Measurements from ENCODE around the gene SHOC2.

The SHOC2 gene

GRCh38 chr10:110967645-110968044 is 48.2 kb downstream of the SHOC2 start:
- no peaks in the 10 kb centered on the region for H3K9me3 Mint-ChIP-seq
- H3K4me3 Mint-ChIP-seq, result no peak overlapping the region
- H3K27ac Mint-ChIP-seq, result no peak overlapping the region
- peaks cover 36 to 54% of the 10 kb centered on the region in 2 donors for H3K4me1 Mint-ChIP-seq (ENCODE audit: low read depth in 2 of 2)
- DNase-seq (no peak), ATAC-seq (replicated peaks) (no peak)
- peaks cover 8% of the 10 kb centered on the region for H3K36me3 Mint-ChIP-seq (ENCODE audit: insufficient read depth)
- H3K27me3 Mint-ChIP-seq, result no peaks in the 10 kb centered on the region

DNA sequence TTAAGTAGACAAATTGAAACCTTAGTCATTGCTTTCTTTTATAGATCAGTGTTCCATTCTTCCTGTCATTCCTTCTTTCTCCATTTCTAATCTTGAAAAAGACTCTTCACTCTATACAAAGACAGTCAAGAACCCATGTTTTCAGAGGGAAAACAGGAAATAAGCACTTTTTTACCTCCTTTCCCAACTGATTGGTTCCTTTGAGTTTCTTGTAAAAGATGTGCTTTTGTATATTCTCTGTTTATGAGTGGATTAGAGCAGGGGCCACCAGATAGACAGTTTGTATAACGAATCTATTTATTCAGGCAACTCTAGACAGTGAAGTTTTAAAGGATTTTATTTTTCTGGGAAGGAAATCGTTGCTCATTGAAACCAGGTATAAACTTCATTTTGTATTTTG is 49.8 kb downstream of the SHOC2 start:
- H3K4me1 Mint-ChIP-seq (ENCODE audit: low read depth in 2 of 2), result peaks cover 31 to 54% of the 10 kb centered on the region in 2 donors
- H3K4me3 Mint-ChIP-seq, result no peak overlapping the region
- no peaks in the 10 kb centered on the region for H3K27me3 Mint-ChIP-seq
- ATAC-seq (replicated peaks), result no peak
- H3K9me3 Mint-ChIP-seq, result no peaks in the 10 kb centered on the region
- DNase-seq, result no peak
- peak overlapping the region in 1 of 2 donors; percentile 29 for H3K27ac Mint-ChIP-seq
- peaks cover 9% of the 10 kb centered on the region for H3K36me3 Mint-ChIP-seq (ENCODE audit: insufficient read depth)

DNA sequence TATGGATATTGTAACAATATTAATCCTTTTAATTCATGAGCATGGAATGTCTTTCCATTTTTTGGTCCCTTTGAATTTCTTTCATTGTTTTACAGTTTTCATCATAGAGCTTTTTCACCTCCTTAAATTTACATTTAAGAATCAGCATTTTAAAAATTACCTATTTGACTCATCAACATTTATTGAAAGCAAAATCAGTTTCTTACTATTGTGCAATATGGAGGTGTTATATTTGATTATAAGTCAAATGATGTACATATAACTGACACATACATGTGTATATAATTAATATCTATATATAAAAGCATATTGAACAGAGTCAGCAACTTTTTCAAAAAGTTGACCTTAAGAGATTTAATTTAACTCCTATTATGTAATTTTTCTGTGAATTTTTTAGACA is 52.2 kb downstream of the SHOC2 start:
- H3K4me1 Mint-ChIP-seq (ENCODE audit: low read depth in 2 of 2), result peaks cover 28 to 54% of the 10 kb centered on the region in 2 donors
- peaks cover 7% of the 10 kb centered on the region for H3K36me3 Mint-ChIP-seq (ENCODE audit: insufficient read depth)
- ATAC-seq (replicated peaks), result no peak
- H3K9me3 Mint-ChIP-seq, result no peaks in the 10 kb centered on the region
- no peak overlapping the region for H3K27ac Mint-ChIP-seq
- no peaks in the 10 kb centered on the region for H3K27me3 Mint-ChIP-seq
- DNase-seq, result no peak
- H3K4me3 Mint-ChIP-seq, result no peak overlapping the region

DNA sequence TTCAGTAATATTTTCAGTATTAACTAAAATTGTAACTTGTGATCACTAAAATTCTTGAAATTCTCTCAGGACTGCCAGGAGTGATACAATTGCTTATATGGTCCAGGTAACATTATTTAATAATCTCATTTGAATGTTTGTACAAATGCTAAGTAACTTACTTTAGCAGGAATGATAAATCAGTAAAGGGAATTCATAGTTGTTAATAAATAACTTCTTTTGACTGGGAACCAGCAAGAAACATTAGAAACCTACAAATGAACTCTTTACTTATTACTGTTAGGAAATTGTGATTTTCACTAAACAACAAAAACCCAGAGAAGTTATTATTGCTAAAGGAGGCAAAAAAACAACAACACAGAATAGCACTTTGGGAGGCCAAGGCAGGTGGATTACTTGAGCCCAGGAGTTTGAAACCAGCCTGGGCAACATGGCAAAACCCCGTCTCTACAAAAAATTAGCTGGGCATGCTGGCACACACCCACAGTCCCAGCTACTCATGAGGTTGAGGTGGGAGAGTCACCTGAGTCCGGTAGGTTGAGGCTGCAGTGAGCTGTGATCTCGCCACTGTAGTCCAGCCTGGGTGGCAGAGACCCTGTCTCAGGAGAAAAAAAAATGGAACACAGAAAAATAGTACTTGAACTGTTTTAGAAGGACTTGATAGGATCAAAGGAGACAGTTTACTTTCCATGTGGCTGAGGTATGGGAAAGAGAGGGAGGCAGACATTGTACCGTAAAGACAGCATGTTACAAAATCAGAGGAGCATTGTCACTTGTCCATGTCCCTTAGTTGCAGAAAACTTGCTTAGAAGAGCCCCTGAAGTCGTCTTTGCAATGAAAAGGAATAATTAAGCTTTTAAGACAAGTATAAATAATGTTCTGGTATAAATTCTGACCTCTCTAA is 53.1 kb downstream of the SHOC2 start:
- Mint-ChIP-seq H3K36me3 (ENCODE audit: insufficient read depth) (peaks cover 7% of the 10 kb centered on the region), H3K4me1 (ENCODE audit: low read depth in 2 of 2) (peaks cover 30 to 60% of the 10 kb centered on the region in 2 donors), H3K4me3 (peak overlapping the region in 1 of 2 donors; percentile 19), H3K27ac (peak overlapping the region in 1 of 2 donors; percentile 59), H3K27me3 (no peaks in the 10 kb centered on the region), H3K9me3 (no peaks in the 10 kb centered on the region)
- no peak for ATAC-seq (replicated peaks)
- no peak for DNase-seq

DNA sequence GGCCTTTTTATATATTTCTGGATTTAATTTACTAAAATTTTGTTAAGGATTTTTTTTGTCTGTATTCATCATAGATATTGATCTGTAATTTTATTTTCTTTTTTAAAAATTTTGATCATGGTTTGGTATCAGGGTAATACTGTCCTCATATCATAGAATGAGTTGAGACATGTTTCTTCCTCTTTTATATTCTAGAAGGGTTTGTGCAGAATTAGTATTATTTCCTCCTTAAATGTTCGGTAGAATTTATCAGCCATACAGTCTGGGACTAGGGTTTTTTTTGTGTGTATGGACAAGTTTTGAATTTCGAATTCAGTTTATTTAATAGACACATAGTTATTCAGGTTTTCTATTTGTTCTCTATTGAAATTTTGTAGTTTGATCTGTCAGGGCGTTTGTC is 54.0 kb downstream of the SHOC2 start:
- no peaks in the 10 kb centered on the region for H3K9me3 Mint-ChIP-seq
- peaks cover 34 to 66% of the 10 kb centered on the region in 2 donors for H3K4me1 Mint-ChIP-seq (ENCODE audit: low read depth in 2 of 2)
- H3K27me3 Mint-ChIP-seq, result no peaks in the 10 kb centered on the region
- H3K36me3 Mint-ChIP-seq (ENCODE audit: insufficient read depth), result peaks cover 7% of the 10 kb centered on the region
- no peak for DNase-seq
- H3K27ac Mint-ChIP-seq, result no peak overlapping the region
- no peak overlapping the region for H3K4me3 Mint-ChIP-seq
- no peak for ATAC-seq (replicated peaks)

GRCh38 chr10:110976577-110976976 is 57.2 kb downstream of the SHOC2 start:
- DNase-seq (no peak), ATAC-seq (replicated peaks) (no peak)
- no peaks in the 10 kb centered on the region for H3K27me3 Mint-ChIP-seq
- peaks cover 36 to 68% of the 10 kb centered on the region in 2 donors for H3K4me1 Mint-ChIP-seq (ENCODE audit: low read depth in 2 of 2)
- H3K27ac Mint-ChIP-seq, result peak overlapping the region in 1 of 2 donors; percentile 7
- peaks cover 7% of the 10 kb centered on the region for H3K36me3 Mint-ChIP-seq (ENCODE audit: insufficient read depth)
- no peaks in the 10 kb centered on the region for H3K9me3 Mint-ChIP-seq
- no peak overlapping the region for H3K4me3 Mint-ChIP-seq

- Mint-ChIP-seq H3K4me1 (ENCODE audit: low read depth in 2 of 2) (peaks cover 31 to 62% of the 10 kb centered on the region in 2 donors), H3K27ac (peak overlapping the region in 1 of 2 donors; percentile 16), H3K27me3 (no peaks in the 10 kb centered on the region), H3K9me3 (no peaks in the 10 kb centered on the region), H3K4me3 (no peak overlapping the region), H3K36me3 (ENCODE audit: insufficient read depth) (peaks cover 5% of the 10 kb centered on the region)
- no peak for DNase-seq
- no peak for ATAC-seq (replicated peaks)
Measured at GRCh38 chr10:110977662-110978061, 58.3 kb downstream of the SHOC2 start.

DNA sequence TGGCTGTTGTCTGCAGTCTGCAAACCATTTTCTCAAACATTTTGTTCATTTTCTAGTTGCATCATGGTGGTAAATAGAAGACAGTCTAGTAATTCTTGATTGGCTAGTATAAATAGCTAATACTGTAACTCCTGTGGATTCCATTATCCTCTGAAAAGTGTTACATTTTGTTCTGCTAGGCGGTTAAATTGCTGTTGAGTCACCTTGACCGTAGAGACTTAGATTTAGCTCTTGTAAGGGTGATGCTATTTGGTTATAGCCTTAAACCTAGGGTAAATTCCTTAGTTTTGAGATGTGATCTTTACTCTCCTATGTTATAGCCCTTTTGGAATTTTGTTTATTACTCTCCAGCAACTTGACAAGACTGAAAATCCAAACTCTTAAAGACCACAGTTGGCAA is 58.8 kb downstream of the SHOC2 start:
- Mint-ChIP-seq H3K27me3 (no peaks in the 10 kb centered on the region), H3K36me3 (ENCODE audit: insufficient read depth) (peaks cover 4% of the 10 kb centered on the region), H3K27ac (peak overlapping the region in 1 of 2 donors; percentile 16), H3K4me1 (ENCODE audit: low read depth in 2 of 2) (peaks cover 29 to 63% of the 10 kb centered on the region in 2 donors), H3K9me3 (no peaks in the 10 kb centered on the region), H3K4me3 (no peak overlapping the region)
- DNase-seq (no peak), ATAC-seq (replicated peaks) (no peak)

GRCh38 chr10:110979611-110980010 is 60.2 kb downstream of the SHOC2 start:
- ATAC-seq (replicated peaks), result no peak

DNA sequence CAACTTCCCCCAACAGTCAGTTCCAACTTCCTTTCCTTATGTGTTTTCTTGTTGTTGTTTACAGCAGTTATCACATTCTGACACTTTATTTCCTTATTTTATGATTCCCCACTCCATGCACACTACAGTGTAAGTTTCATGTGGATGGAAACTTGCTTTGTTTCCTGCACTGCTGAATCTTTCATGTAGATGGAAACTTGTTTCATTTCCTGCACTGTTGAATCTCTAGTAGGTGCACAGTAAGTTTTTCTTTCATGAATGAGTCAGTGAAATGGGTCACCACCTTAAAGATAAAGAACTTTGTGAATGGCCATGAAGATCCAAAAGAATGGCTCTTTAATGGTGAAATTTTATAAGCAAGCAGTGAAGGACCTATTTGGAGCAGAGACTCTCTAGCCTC is 61.4 kb downstream of the SHOC2 start:
- ATAC-seq (replicated peaks) (no peak), DNase-seq (no peak)
- no peaks in the 10 kb centered on the region for H3K27me3 Mint-ChIP-seq
- peak overlapping the region in 1 of 2 donors; percentile 35 for H3K4me3 Mint-ChIP-seq
- H3K9me3 Mint-ChIP-seq, result no peaks in the 10 kb centered on the region
- peaks cover 31 to 59% of the 10 kb centered on the region in 2 donors for H3K4me1 Mint-ChIP-seq (ENCODE audit: low read depth in 2 of 2)
- peak overlapping the region; percentile 2 to 55 for H3K27ac Mint-ChIP-seq
- H3K36me3 Mint-ChIP-seq (ENCODE audit: insufficient read depth), result peaks cover 3% of the 10 kb centered on the region

More at GRCh38 chr10:110979611-110980010, 60.2 kb downstream of the SHOC2 start:
- Mint-ChIP-seq H3K27me3 (no peaks in the 10 kb centered on the region), H3K4me1 (ENCODE audit: low read depth in 2 of 2) (peaks cover 31 to 62% of the 10 kb centered on the region in 2 donors), H3K36me3 (ENCODE audit: insufficient read depth) (peaks cover 4% of the 10 kb centered on the region), H3K27ac (peak overlapping the region in 1 of 2 donors; percentile 55), H3K9me3 (no peaks in the 10 kb centered on the region), H3K4me3 (no peak overlapping the region)
- no peak for DNase-seq

DNA sequence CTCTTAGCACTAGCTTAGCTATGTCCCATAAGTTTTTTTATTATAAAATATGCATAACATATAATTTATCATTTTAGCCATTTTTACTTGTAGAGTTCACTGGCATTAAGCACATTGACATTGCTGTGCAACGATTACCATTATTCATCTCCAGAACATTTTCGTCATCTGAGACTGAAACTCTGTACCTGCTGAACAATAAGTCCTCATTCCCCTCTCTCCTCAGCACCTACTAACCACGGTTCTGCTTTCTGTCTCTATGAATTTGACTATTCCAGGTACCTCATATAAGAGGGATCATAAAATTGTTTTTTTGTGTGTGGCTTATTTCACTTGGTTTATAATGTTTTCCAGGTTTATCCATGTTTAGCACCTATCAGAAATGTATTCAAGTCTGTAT is 64.1 kb downstream of the SHOC2 start:
- DNase-seq (no peak), ATAC-seq (replicated peaks) (no peak)
- Mint-ChIP-seq H3K36me3 (ENCODE audit: insufficient read depth) (peaks cover 9% of the 10 kb centered on the region), H3K4me1 (ENCODE audit: low read depth in 2 of 2) (peaks cover 24 to 40% of the 10 kb centered on the region in 2 donors), H3K27ac (no peak overlapping the region), H3K4me3 (no peak overlapping the region), H3K27me3 (no peaks in the 10 kb centered on the region), H3K9me3 (no peaks in the 10 kb centered on the region)

GRCh38 chr10:110985497-110986275 is 66.3 kb downstream of the SHOC2 start:
- no peak for DNase-seq
- Mint-ChIP-seq H3K9me3 (no peaks in the 10 kb centered on the region), H3K27ac (no peak overlapping the region), H3K36me3 (ENCODE audit: insufficient read depth) (peaks cover 9% of the 10 kb centered on the region), H3K27me3 (no peaks in the 10 kb centered on the region), H3K4me3 (no peak overlapping the region), H3K4me1 (ENCODE audit: low read depth in 2 of 2) (peaks cover 13 to 32% of the 10 kb centered on the region in 2 donors)
- no peak for ATAC-seq (replicated peaks)

- Mint-ChIP-seq H3K4me3 (no peak overlapping the region), H3K27ac (peak overlapping the region in 1 of 2 donors; percentile 35), H3K27me3 (no peaks in the 10 kb centered on the region), H3K36me3 (ENCODE audit: insufficient read depth) (peaks cover 16% of the 10 kb centered on the region), H3K9me3 (no peaks in the 10 kb centered on the region), H3K4me1 (ENCODE audit: low read depth in 2 of 2) (peaks cover 26 to 41% of the 10 kb centered on the region in 2 donors)
- ATAC-seq (replicated peaks) (no peak), DNase-seq (no peak)
Measured at GRCh38 chr10:110989016-110989415, 69.6 kb downstream of the SHOC2 start.
